GM20000 (cell line): ENCODE measurements around the gene SH3TC2.

Source experiments
- DNase-seq: peaks from one replicate; pipeline ENCODE4 v3.0.0; 2012; ENCODE audit warnings: low spot score
- TF ChIP-seq, protein P1 (sequence below): IDR thresholded peaks from 2 replicates; pipeline ENCODE4 v1.5.1; 2012; ENCODE audit warnings: mild to moderate bottlenecking, control low read depth; ENCODE audit errors: extremely low read depth, missing control alignments

The SH3TC2 gene

GRCh38 chr5:149019679-149020078, 43.2 kb downstream of the SH3TC2 start:
- DNase-seq: no peak
- TF ChIP-seq, protein P1, sequence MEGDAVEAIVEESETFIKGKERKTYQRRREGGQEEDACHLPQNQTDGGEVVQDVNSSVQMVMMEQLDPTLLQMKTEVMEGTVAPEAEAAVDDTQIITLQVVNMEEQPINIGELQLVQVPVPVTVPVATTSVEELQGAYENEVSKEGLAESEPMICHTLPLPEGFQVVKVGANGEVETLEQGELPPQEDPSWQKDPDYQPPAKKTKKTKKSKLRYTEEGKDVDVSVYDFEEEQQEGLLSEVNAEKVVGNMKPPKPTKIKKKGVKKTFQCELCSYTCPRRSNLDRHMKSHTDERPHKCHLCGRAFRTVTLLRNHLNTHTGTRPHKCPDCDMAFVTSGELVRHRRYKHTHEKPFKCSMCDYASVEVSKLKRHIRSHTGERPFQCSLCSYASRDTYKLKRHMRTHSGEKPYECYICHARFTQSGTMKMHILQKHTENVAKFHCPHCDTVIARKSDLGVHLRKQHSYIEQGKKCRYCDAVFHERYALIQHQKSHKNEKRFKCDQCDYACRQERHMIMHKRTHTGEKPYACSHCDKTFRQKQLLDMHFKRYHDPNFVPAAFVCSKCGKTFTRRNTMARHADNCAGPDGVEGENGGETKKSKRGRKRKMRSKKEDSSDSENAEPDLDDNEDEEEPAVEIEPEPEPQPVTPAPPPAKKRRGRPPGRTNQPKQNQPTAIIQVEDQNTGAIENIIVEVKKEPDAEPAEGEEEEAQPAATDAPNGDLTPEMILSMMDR: no peak

- TF ChIP-seq, protein P1: no peak
- no peak for DNase-seq
These were observed 43.9 kb downstream of the SH3TC2 start for GRCh38 chr5:149018909-149019443.

DNA sequence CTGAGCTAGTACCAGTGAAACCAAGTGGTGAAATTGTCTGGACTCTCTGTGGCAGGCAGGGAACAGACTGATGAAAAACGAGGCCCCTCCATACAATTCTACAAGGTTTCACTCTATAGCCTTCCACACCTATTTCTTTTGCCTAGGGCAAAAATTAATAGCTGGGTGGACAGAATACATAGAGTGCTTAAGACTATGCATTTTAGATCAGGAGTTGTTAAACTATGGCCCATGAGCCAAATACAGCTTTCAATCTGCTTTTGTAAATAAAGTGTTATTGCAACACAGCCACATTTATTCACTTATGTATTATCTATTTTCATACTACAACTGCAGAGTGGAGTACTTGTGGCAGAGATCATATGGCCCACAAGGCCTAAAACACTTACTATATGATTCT, 45.2 kb downstream of the SH3TC2 start:
- TF ChIP-seq, protein P1: no peak
- no peak for DNase-seq

- no peak for DNase-seq
- TF ChIP-seq, protein P1: no peak
These were observed 47.3 kb downstream of the SH3TC2 start for GRCh38 chr5:149015561-149015960.

- TF ChIP-seq, protein P1: no peak
- no peak for DNase-seq
These were observed 47.7 kb downstream of the SH3TC2 start for GRCh38 chr5:149015126-149015525.

GRCh38 chr5:149014571-149015031, 48.3 kb downstream of the SH3TC2 start:
- TF ChIP-seq, protein P1: no peak
- DNase-seq: no peak

GRCh38 chr5:149013796-149014195, 49.1 kb downstream of the SH3TC2 start:
- TF ChIP-seq, protein P1: no peak
- no peak for DNase-seq
